ENCODE measurements around the gene MAN2A1.

DNA sequence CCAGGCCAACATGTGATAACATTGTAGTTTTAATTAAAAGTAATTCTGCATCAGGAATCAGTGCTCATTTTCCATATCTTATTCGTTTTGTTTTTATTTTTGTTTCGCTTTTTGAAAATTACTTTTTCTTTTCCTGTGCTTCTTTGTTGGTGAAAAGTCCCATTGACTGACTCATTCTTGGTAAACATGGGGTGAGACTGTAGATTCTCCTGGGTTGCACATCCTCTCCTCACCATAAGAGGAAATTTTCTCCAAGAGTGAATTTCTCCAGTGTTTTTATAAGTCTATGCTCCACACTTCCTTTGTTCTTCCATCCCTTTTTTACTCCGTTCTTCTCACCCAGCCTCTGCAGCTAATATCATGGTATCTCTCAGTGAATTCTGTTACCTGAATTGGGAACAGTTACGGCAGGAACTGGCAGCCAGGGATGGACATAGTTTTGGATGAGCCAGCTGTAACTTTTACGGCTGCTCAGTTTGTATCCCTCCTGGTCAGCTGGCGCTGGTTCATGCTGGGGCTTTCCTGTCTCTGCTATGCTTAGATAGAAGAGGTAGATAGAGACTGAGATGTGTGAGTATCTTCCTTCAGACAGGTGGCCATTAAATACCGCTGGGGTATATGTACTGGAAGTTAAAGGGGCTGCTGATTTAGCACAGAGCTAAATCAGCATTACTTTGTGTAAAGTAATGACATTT lies 80.0 kb downstream of the MAN2A1 start:
- TF ChIP-seq, protein P1, sequence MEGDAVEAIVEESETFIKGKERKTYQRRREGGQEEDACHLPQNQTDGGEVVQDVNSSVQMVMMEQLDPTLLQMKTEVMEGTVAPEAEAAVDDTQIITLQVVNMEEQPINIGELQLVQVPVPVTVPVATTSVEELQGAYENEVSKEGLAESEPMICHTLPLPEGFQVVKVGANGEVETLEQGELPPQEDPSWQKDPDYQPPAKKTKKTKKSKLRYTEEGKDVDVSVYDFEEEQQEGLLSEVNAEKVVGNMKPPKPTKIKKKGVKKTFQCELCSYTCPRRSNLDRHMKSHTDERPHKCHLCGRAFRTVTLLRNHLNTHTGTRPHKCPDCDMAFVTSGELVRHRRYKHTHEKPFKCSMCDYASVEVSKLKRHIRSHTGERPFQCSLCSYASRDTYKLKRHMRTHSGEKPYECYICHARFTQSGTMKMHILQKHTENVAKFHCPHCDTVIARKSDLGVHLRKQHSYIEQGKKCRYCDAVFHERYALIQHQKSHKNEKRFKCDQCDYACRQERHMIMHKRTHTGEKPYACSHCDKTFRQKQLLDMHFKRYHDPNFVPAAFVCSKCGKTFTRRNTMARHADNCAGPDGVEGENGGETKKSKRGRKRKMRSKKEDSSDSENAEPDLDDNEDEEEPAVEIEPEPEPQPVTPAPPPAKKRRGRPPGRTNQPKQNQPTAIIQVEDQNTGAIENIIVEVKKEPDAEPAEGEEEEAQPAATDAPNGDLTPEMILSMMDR (IDR thresholded peaks at IDR 0.05), result no peak
- TF ChIP-seq POLR2AphosphoS5 (IDR thresholded peaks at IDR 0.05; ENCODE audit: insufficient read depth in 1 of 2, low read depth in 1 of 2), result no peak
